Left ventricle myocardium inferior (tissue), 1 donor: Measurements from ENCODE around the gene PARD3. TPM values are rescaled to one million over a fixed set of nuclear protein-coding genes. Genes with fewer than 3 reads are reported as not detected.
A peak's percentile ranks its signal among the peaks of the same experiment; 100 is the strongest.

ENCODE experiments used
- DNase-seq: peaks from one replicate; pipeline ENCODE4 v3.0.0-alpha.2; 2020
- H3K27ac ChIP-seq: fragments of 200-600 bp; replicated peaks from 2 replicates; pipeline ENCODE4 v1.8.0; 2021
- H3K27me3 ChIP-seq: fragments of 200-600 bp; 2 replicates; pipeline ENCODE4 v1.8.0; 2021; ENCODE audit warnings: low read depth
- H3K36me3 ChIP-seq: fragments of 200-600 bp; 2 replicates; pipeline ENCODE4 v1.8.0; 2021
- H3K4me1 ChIP-seq: fragments of 200-600 bp; 2 replicates; pipeline ENCODE4 v1.8.0; 2021
- H3K4me3 ChIP-seq: fragments of 200-600 bp; 2 replicates; pipeline ENCODE4 v1.8.0; 2021; ENCODE audit warnings: mild to moderate bottlenecking, moderate library complexity
- H3K9me3 ChIP-seq: fragments of 200-600 bp; replicated peaks from 2 replicates; pipeline ENCODE4 v1.8.0; 2021
- intact Hi-C: fragments of 100-400 bp; cut with micrococcal nuclease; formaldehyde crosslinking; loops from one replicate; pipeline ENCODE4 v1.11.0; 2022
- total RNA-seq: library from RNA; stranded (reverse); fragmentation: NEBNext Ultra II Directional; extraction: Animal tissue kit (Norgen Biotek cat#: 25700); gene quantifications from one replicate; pipeline ENCODE4 v1.2.1, GENCODE V29; 2021
- TF ChIP-seq, protein P1 (sequence below): fragments of 200-600 bp; IDR thresholded peaks from 2 replicates; pipeline ENCODE4 v1.8.0; 2021; ENCODE audit warnings: antibody characterized with exemption, mild to moderate bottlenecking, borderline replicate concordance
- donor health status: DM: no; HTN: yes; CAD: no; lungs with severe emphysema.

PARD3 gene
- total RNA-seq, 1 donor from 2014 or later: 29.6 TPM

- Histone ChIP-seq H3K27me3 (no peaks in the 10 kb centered on the region), H3K4me3 (peak overlapping the region; percentile 48), H3K9me3 (no peaks in the 10 kb centered on the region), H3K27ac (no peak overlapping the region), H3K4me1 (peaks cover 58% of the 10 kb centered on the region), H3K36me3 (no peaks in the 10 kb centered on the region)
- DNase-seq: no peak
- intact Hi-C loops: loop anchor here (10.0 kb wide), 1 partner anchor 85 kb away; no protein-coding TSS in a partner anchor
- TF ChIP-seq, protein P1, sequence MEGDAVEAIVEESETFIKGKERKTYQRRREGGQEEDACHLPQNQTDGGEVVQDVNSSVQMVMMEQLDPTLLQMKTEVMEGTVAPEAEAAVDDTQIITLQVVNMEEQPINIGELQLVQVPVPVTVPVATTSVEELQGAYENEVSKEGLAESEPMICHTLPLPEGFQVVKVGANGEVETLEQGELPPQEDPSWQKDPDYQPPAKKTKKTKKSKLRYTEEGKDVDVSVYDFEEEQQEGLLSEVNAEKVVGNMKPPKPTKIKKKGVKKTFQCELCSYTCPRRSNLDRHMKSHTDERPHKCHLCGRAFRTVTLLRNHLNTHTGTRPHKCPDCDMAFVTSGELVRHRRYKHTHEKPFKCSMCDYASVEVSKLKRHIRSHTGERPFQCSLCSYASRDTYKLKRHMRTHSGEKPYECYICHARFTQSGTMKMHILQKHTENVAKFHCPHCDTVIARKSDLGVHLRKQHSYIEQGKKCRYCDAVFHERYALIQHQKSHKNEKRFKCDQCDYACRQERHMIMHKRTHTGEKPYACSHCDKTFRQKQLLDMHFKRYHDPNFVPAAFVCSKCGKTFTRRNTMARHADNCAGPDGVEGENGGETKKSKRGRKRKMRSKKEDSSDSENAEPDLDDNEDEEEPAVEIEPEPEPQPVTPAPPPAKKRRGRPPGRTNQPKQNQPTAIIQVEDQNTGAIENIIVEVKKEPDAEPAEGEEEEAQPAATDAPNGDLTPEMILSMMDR: no peak
Observed at GRCh38 chr10:34809796-34810195, 5.3 kb downstream of the PARD3 start.

DNA sequence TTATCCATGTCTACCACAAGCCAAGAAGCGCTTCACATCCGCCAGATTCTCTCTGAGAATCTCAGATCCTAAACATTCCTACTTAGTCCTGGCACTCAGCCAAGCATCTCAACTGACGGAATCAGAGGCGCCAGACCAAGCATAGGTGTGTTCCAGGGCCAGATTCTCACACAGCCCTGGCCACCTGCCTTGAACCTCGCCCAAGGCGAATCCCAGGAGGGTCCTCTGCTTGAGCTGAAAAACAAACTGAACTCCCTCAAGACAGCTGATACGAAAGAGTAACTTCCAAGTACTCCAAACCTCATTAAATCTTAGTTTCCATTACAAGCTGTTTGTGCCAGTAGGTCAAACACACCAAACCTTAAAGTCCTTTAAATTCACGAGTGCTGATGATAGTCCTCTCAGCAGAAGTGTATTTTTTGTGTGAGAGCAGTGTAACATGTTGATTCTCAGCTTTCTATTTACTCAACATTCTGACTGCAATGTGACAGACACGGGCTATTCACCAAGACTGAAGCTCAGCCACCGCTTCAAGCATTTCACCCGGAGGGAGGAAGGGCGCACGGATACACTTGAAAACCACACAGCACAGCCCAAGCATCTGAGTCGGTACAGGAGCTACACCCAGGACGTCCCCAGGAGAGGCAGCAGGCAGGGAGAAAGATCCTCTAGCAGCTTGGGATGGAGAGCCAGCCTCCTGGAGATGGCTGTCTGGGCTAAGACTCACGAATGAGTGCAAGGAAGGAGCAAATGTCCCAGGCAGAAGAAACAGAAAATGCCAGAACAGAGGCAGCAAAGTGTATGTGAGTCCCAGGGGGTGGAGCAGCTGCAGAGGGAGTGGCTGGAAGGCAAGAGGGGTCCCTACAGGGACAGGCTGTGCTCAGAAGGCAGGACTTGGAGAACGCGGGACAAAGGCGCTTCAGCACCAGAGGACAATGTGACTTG, 6.0 kb downstream of the PARD3 start:
- TF ChIP-seq, protein P1: no peak
- no peaks in the 10 kb centered on the region for H3K9me3 ChIP-seq
- peaks cover 51% of the 10 kb centered on the region for H3K4me1 ChIP-seq
- H3K36me3 ChIP-seq: no peaks in the 10 kb centered on the region
- H3K27ac ChIP-seq: peak overlapping the region; percentile 66
- H3K27me3 ChIP-seq: no peaks in the 10 kb centered on the region
- peak; percentile 42 for DNase-seq
- intact Hi-C loops: no loop called here
- H3K4me3 ChIP-seq: peak overlapping the region; percentile 48

GRCh38 chr10:34808336-34808735, 6.8 kb downstream of the PARD3 start:
- Histone ChIP-seq H3K36me3 (no peaks in the 10 kb centered on the region), H3K4me3 (no peak overlapping the region)

GRCh38 chr10:34804306-34804705, 10.8 kb downstream of the PARD3 start:
- H3K4me1 ChIP-seq: peaks cover 30% of the 10 kb centered on the region

More at GRCh38 chr10:34808336-34808735, 6.8 kb downstream of the PARD3 start:
- intact Hi-C loops: no loop called here
- Histone ChIP-seq H3K27ac (peak overlapping the region; percentile 66), H3K9me3 (no peaks in the 10 kb centered on the region), H3K27me3 (no peaks in the 10 kb centered on the region), H3K4me1 (peaks cover 43% of the 10 kb centered on the region)
- TF ChIP-seq, protein P1: no peak
- no peak for DNase-seq

DNA sequence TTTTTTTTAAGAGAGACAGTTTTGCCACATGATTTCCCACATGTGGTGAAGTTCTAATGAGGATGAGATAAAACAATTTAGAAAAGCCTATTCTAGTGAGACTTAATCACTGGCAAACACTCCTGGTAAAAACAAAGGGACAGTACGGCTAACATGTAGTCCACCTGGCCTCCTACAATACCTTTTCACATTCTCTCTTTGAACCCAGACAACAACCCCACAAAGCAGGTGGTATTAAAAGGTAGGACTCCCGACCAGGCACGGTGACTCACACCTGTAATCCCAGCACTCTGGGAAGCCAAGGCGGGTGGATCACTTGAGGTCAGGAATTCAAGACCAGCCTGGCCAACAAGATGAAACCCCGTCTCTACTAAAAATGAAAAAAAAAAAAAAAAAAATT, 12.4 kb downstream of the PARD3 start:
- Histone ChIP-seq H3K9me3 (no peaks in the 10 kb centered on the region), H3K4me3 (no peak overlapping the region)
- intact Hi-C loops: no loop called here

More at GRCh38 chr10:34804306-34804705, 10.8 kb downstream of the PARD3 start:
- no peak overlapping the region for H3K4me3 ChIP-seq
- intact Hi-C loops: no loop called here
- no peaks in the 10 kb centered on the region for H3K27me3 ChIP-seq
- no peaks in the 10 kb centered on the region for H3K9me3 ChIP-seq
- no peak for DNase-seq
- H3K27ac ChIP-seq: no peak overlapping the region
- H3K36me3 ChIP-seq: no peaks in the 10 kb centered on the region
- TF ChIP-seq, protein P1: no peak

More for the DNA sequence above, 12.4 kb downstream of the PARD3 start:
- TF ChIP-seq, protein P1: no peak
- Histone ChIP-seq H3K27me3 (no peaks in the 10 kb centered on the region), H3K27ac (no peak overlapping the region), H3K4me1 (peaks cover 22% of the 10 kb centered on the region), H3K36me3 (no peaks in the 10 kb centered on the region)
- DNase-seq: no peak
